Stomach (tissue), 9 donors: Measurements from ENCODE around the gene ZMIZ1. TPM values are rescaled to one million over a fixed set of nuclear protein-coding genes. Genes with fewer than 3 reads are reported as not detected.
A peak's percentile ranks its signal among the peaks of the same experiment; 100 is the strongest.

Experiments used
- DNase-seq, 2 donors: peaks; one replicate each; pipeline versions ENCODE4 v3.0.0 to v3.0.0-alpha.2; 2013 to 2019
- H3K27ac ChIP-seq, 5 donors: fragments of 200-600 bp in 4 of 5; sonication (generic) in 4 of 5; one replicate each; pipeline ENCODE4 v1.5.1; 2013 to 2019; ENCODE audit warnings: mild to moderate bottlenecking in 1 of 5, moderate library complexity in 1 of 5
- H3K27me3 ChIP-seq, 3 donors: fragments of 200-600 bp; sonication (generic); one replicate each; pipeline ENCODE4 v1.5.1; 2017 to 2019; ENCODE audit warnings: mixed run types in 1 of 3
- H3K36me3 ChIP-seq, 4 donors: fragments of 200-600 bp; sonication (generic); 1 replicate in 3 of 4; 2 replicates in 1 of 4; pipeline ENCODE4 v1.5.1; 2016 to 2019
- H3K4me1 ChIP-seq, 4 donors: fragments of 200-600 bp; sonication (generic); one replicate each; pipeline ENCODE4 v1.5.1; 2016 to 2019
- H3K4me3 ChIP-seq, 4 donors: fragments of 200-600 bp; sonication (generic) in 3 of 4; one replicate each; pipeline ENCODE4 v1.5.1; 2016 to 2019; ENCODE audit warnings: mild to moderate bottlenecking in 1 of 4
- H3K9me3 ChIP-seq, 4 donors: fragments of 200-600 bp; sonication (generic); one replicate each; pipeline ENCODE4 v1.5.1; 2016 to 2019
- CTCF ChIP-seq, 7 experiments: fragments of 450-650 bp in 4 of 7; fragments of 200-600 bp in 3 of 7; sonication (generic) in 3 of 7; IDR thresholded peaks; one replicate each; pipeline ENCODE4 v1.5.1; 2016 to 2019; ENCODE audit warnings: antibody characterized with exemption in 7 of 7, control low read depth in 2 of 7, mild to moderate bottlenecking in 1 of 7
- EP300 ChIP-seq: sonication (generic); formaldehyde crosslinking; IDR thresholded peaks from one replicate; pipeline ENCODE4 v1.6.1; 2017; ENCODE audit warnings: antibody characterized with exemption
- POLR2A ChIP-seq, 4 donors: fragments of 450-650 bp; IDR thresholded peaks; one replicate each; pipeline ENCODE4 v1.6.1; 2016; ENCODE audit warnings: antibody characterized with exemption in 4 of 4, control low read depth in 2 of 4, mild to moderate bottlenecking in 1 of 4, moderate library complexity in 1 of 4
- POLR2AphosphoS5 ChIP-seq, 3 donors: sonication (generic); formaldehyde crosslinking; IDR thresholded peaks; one replicate each; pipeline ENCODE4 v1.6.1; 2016; ENCODE audit warnings: antibody characterized with exemption in 3 of 3
- WGBS, 5 donors: extraction: QIAGEN DNeasy Blood & Tissue Kit in 3 of 5; methylation state at CpG; one replicate each; pipeline versions ENCODE4 v1.1.5 to v1.1.7; 2013 to 2018; 5-methylcytosine and 5-hydroxymethylcytosine counted together
- intact Hi-C: fragments of 100-400 bp; cut with DNase I; formaldehyde crosslinking; loops from one replicate; pipeline ENCODE4 v1.15.1; 2023; ENCODE audit warnings: low total_unique reads
- polyA plus RNA-seq, 3 donors: library from polyadenylated mRNA; stranded (reverse); fragments of 200-250 nt; gene quantifications; one replicate each; pipeline ENCODE4 v1.2.3, GENCODE V29; 2013
- total RNA-seq, 5 donors: library from RNA; depleted of rRNA; stranded (reverse); fragments of >200 nt; gene quantifications; one replicate each; pipeline versions ENCODE4 v1.1.0 to v1.2.3, GENCODE V29; 2014 to 2016
- donor health status: healthy with polysubstance abuse.
- donor health status: Bipolar disorder and iron deficiency.
- donor health status: healthy.

Gene ZMIZ1
- total and polyA plus RNA-seq, 8 donors: 17.7 to 103 (median 26.3) TPM

- Histone ChIP-seq H3K36me3 (peaks cover 55 to 84% (median 72%) of the 10 kb centered on the region in 4 donors), H3K27ac (no peak overlapping the region), H3K27me3 (no peaks in the 10 kb centered on the region), H3K9me3 (no peaks in the 10 kb centered on the region), H3K4me3 (no peak overlapping the region), H3K4me1 (peaks cover 10 to 52% (median 17%) of the 10 kb centered on the region in 4 donors)
- TF ChIP-seq POLR2AphosphoS5 (IDR thresholded peaks at IDR 0.05) (no peak), CTCF (IDR thresholded peaks at IDR 0.05) (no peak), POLR2A (IDR thresholded peaks at IDR 0.05) (no peak), EP300 (no peak)
- intact Hi-C loops: no loop called here
- no peak for DNase-seq
- WGBS, 5 donors: 39 to 63% (median 52%) methylated on average over 3 of the region's 3 CpGs
These were observed 285.4 kb downstream of the ZMIZ1 start for GRCh38 chr10:79354141-79354540.

DNA sequence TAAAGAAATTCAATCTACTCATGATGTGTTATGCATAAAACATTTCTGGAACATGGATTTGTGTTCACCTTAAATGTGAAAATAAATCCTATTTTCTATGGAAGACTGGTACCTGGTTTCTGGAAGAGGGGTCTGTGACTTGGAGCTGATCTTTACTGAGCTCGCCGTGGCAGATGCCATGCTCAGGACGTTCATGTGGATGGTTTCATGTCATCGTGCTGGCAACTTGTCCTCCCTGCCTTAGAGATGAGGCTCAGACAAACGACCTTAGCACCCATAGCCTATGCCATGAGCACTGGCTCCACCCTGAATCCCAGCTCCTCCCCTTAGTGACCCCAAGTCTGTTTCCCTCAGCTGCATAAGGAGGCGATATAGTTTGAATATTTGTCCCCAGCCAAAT lies 285.8 kb downstream of the ZMIZ1 start:
- H3K36me3 ChIP-seq: peaks cover 52 to 80% (median 67%) of the 10 kb centered on the region in 4 donors
- no peaks in the 10 kb centered on the region for H3K9me3 ChIP-seq
- WGBS, 5 donors: 89 to 94% (median 90%) methylated on average over 6 of the region's 6 CpGs
- peaks cover 6 to 47% (median 14%) of the 10 kb centered on the region in 4 donors for H3K4me1 ChIP-seq
- H3K27ac ChIP-seq: no peak overlapping the region
- DNase-seq: no peak
- TF ChIP-seq POLR2A (IDR thresholded peaks at IDR 0.05) (no peak), EP300 (no peak), POLR2AphosphoS5 (IDR thresholded peaks at IDR 0.05) (no peak), CTCF (IDR thresholded peaks at IDR 0.05) (no peak)
- no peaks in the 10 kb centered on the region for H3K27me3 ChIP-seq
- intact Hi-C loops: no loop called here
- no peak overlapping the region for H3K4me3 ChIP-seq

DNA sequence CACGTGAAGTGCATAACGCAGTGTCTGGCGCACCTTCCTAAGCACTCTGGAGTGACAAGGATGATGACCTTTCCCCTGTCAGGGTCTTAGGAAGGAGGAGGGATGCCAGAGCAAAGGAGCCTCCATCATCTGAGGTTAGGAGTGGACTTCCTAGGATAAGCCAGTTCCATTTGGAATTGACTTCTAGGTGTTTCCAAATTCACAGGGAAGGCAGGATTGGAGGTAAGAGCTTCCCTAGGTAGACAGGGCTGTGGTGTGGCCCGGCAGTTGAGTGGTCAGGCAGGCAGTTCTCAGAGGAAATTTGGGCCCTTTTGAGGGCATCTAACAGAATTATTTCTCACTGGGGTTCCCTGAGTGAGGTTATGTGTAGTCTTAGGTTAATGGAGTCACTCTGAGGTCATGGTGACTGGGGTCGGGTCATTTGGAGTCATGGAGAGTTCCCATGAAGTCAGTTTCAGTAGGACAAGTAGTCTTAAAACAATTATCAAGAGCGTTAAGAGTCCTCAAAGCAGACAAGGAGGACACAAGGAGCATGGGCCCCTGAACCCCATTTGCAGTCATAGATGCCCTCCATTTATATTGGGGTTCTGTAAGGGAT lies 286.8 kb downstream of the ZMIZ1 start:
- peak overlapping the region in 1 of 5 donors; percentile 14 for H3K27ac ChIP-seq
- H3K36me3 ChIP-seq: peaks cover 43 to 71% (median 58%) of the 10 kb centered on the region in 4 donors
- WGBS, 5 donors: 79 to 89% (median 88%) methylated on average over 6 of the region's 6 CpGs
- DNase-seq: no peak
- no peak overlapping the region for H3K4me3 ChIP-seq
- TF ChIP-seq POLR2A (IDR thresholded peaks at IDR 0.05): no peak
- TF ChIP-seq EP300: no peak
- no peak for TF ChIP-seq CTCF (IDR thresholded peaks at IDR 0.05)
- H3K27me3 ChIP-seq: no peaks in the 10 kb centered on the region
- intact Hi-C loops: no loop called here
- H3K4me1 ChIP-seq: peaks cover 4 to 38% (median 9%) of the 10 kb centered on the region in 4 donors
- no peaks in the 10 kb centered on the region for H3K9me3 ChIP-seq

DNA sequence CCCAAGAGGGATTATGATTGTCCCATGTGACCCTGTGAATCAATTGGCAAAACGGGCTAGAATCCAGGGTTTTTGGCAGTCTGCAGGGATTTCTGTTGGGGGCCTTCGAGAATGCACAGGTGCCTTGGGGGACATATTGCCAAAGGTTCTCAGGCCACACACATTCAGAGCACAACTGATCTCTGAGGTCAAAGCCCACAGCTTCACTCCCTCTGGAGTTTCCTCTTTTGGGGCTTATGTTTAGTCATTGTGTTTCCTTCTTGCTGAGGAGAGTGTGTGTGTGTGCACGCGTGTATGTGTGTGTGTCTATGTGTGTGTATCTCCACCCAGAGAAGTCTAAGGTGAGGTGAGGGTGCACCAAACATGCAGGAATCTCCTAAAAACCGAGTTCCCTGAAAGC lies 287.3 kb downstream of the ZMIZ1 start:
- H3K4me1 ChIP-seq: peaks cover 4 to 36% (median 6%) of the 10 kb centered on the region in 4 donors
- no peak overlapping the region for H3K4me3 ChIP-seq
- 77 to 89% (median 82%) methylated on average over 5 of the region's 5 CpGs for WGBS, 5 donors
- no peaks in the 10 kb centered on the region for H3K9me3 ChIP-seq
- no peak for DNase-seq
- H3K27ac ChIP-seq: peak overlapping the region in 2 of 5 donors; percentile 14 to 28
- H3K27me3 ChIP-seq: no peaks in the 10 kb centered on the region
- peaks cover 37 to 65% (median 52%) of the 10 kb centered on the region in 4 donors for H3K36me3 ChIP-seq
- TF ChIP-seq EP300: no peak
- TF ChIP-seq POLR2AphosphoS5 (IDR thresholded peaks at IDR 0.05): no peak
- TF ChIP-seq CTCF (IDR thresholded peaks at IDR 0.05): no peak
- TF ChIP-seq POLR2A (IDR thresholded peaks at IDR 0.05): no peak
- intact Hi-C loops: no loop called here
